Neuron (in vitro differentiated cells): ENCODE data around the gene KRTAP10-1.

Experiments
- H2AFZ ChIP-seq: one replicate; pipeline ENCODE4 v1.6.1; 2013; ENCODE audit warnings: low read depth, mild to moderate bottlenecking, inconsistent platforms, low read length, moderate library complexity
- H3K27me3 ChIP-seq: one replicate; pipeline ENCODE4 v1.6.1; 2013; ENCODE audit warnings: low read length; ENCODE audit not compliant: insufficient read depth
- H3K36me3 ChIP-seq: one replicate; pipeline ENCODE4 v1.6.1; 2013; ENCODE audit warnings: low read length; ENCODE audit not compliant: insufficient read depth
- H3K4me1 ChIP-seq: one replicate; pipeline ENCODE4 v1.6.1; 2013; ENCODE audit warnings: low read length; ENCODE audit not compliant: insufficient read depth
- H3K4me3 ChIP-seq: 2 replicates; pipeline ENCODE4 v1.5.1; 2013; ENCODE audit warnings: mild to moderate bottlenecking, low read length, moderate library complexity
- H3K9me3 ChIP-seq: one replicate; pipeline ENCODE4 v1.6.1; 2013; ENCODE audit warnings: low read length

Gene KRTAP10-1

GRCh38 chr21:44526096-44526997, 13.6 kb downstream of the KRTAP10-1 start:
- Histone ChIP-seq H3K9me3 (no peaks in the 10 kb centered on the region), H3K27me3 (peaks cover 5% of the 10 kb centered on the region), H3K36me3 (no peaks in the 10 kb centered on the region), H2AFZ (no peak overlapping the region), H3K4me1 (no peaks in the 10 kb centered on the region), H3K4me3 (no peak overlapping the region)

GRCh38 chr21:44525391-44526095, 14.5 kb downstream of the KRTAP10-1 start:
- no peaks in the 10 kb centered on the region for H3K4me1 ChIP-seq
- no peak overlapping the region for H3K4me3 ChIP-seq
- H3K9me3 ChIP-seq: no peaks in the 10 kb centered on the region
- H2AFZ ChIP-seq: no peak overlapping the region
- no peaks in the 10 kb centered on the region for H3K36me3 ChIP-seq
- H3K27me3 ChIP-seq: peaks cover under 1% of the 10 kb centered on the region

GRCh38 chr21:44524414-44525371, 15.3 kb downstream of the KRTAP10-1 start:
- no peak overlapping the region for H3K4me3 ChIP-seq
- no peaks in the 10 kb centered on the region for H3K4me1 ChIP-seq
- no peak overlapping the region for H2AFZ ChIP-seq
- peaks cover 1% of the 10 kb centered on the region for H3K9me3 ChIP-seq
- no peaks in the 10 kb centered on the region for H3K27me3 ChIP-seq
- H3K36me3 ChIP-seq: no peaks in the 10 kb centered on the region

GRCh38 chr21:44523567-44524413, 16.2 kb downstream of the KRTAP10-1 start:
- Histone ChIP-seq H3K27me3 (no peaks in the 10 kb centered on the region), H3K9me3 (peaks cover 3% of the 10 kb centered on the region), H3K4me1 (no peaks in the 10 kb centered on the region), H2AFZ (no peak overlapping the region), H3K36me3 (no peaks in the 10 kb centered on the region), H3K4me3 (no peak overlapping the region)

- Histone ChIP-seq H2AFZ (no peak overlapping the region), H3K9me3 (peaks cover 7% of the 10 kb centered on the region), H3K4me3 (no peak overlapping the region), H3K4me1 (no peaks in the 10 kb centered on the region), H3K36me3 (no peaks in the 10 kb centered on the region), H3K27me3 (no peaks in the 10 kb centered on the region)
Observed at GRCh38 chr21:44522753-44523204, 17.2 kb downstream of the KRTAP10-1 start.

GRCh38 chr21:44521928-44522752, 17.9 kb downstream of the KRTAP10-1 start:
- no peaks in the 10 kb centered on the region for H3K4me1 ChIP-seq
- no peaks in the 10 kb centered on the region for H3K36me3 ChIP-seq
- peaks cover 7% of the 10 kb centered on the region for H3K9me3 ChIP-seq
- H3K4me3 ChIP-seq: no peak overlapping the region
- no peak overlapping the region for H2AFZ ChIP-seq
- no peaks in the 10 kb centered on the region for H3K27me3 ChIP-seq

GRCh38 chr21:44521301-44521927, 18.6 kb downstream of the KRTAP10-1 start:
- Histone ChIP-seq H3K36me3 (no peaks in the 10 kb centered on the region), H3K9me3 (peaks cover 7% of the 10 kb centered on the region), H3K4me3 (no peak overlapping the region), H3K4me1 (no peaks in the 10 kb centered on the region), H3K27me3 (no peaks in the 10 kb centered on the region), H2AFZ (no peak overlapping the region)

- Histone ChIP-seq H3K27me3 (no peaks in the 10 kb centered on the region), H3K36me3 (no peaks in the 10 kb centered on the region), H3K9me3 (peaks cover 7% of the 10 kb centered on the region), H2AFZ (no peak overlapping the region), H3K4me1 (no peaks in the 10 kb centered on the region), H3K4me3 (no peak overlapping the region)
Observed at GRCh38 chr21:44520326-44521300, 19.4 kb downstream of the KRTAP10-1 start.

GRCh38 chr21:44519346-44520325, 20.4 kb downstream of the KRTAP10-1 start:
- Histone ChIP-seq H3K4me1 (no peaks in the 10 kb centered on the region), H3K36me3 (no peaks in the 10 kb centered on the region), H3K4me3 (no peak overlapping the region), H3K9me3 (peaks cover 7% of the 10 kb centered on the region), H3K27me3 (no peaks in the 10 kb centered on the region), H2AFZ (no peak overlapping the region)

GRCh38 chr21:44518686-44519085, 21.3 kb downstream of the KRTAP10-1 start:
- Histone ChIP-seq H3K9me3 (peaks cover 7% of the 10 kb centered on the region), H3K27me3 (no peaks in the 10 kb centered on the region), H3K36me3 (no peaks in the 10 kb centered on the region), H3K4me3 (no peak overlapping the region), H2AFZ (no peak overlapping the region), H3K4me1 (no peaks in the 10 kb centered on the region)
